Activated naive CD8-positive, alpha-beta T cell treated with anti-CD3 and anti-CD28 coated beads, Interleukin-2, amount 50 U/mL, for 16 hours (primary cell): Measurements from ENCODE around the gene ANKRD13B.
"Not testable (repeated sequence)": the region's sequence is repeated elsewhere in the genome, so short reads cannot be mapped to it uniquely, and the experiment has no call there.

ENCODE experiments used
- DNase-seq: peaks from one replicate; pipeline ENCODE4 v3.0.0-alpha.2; 2020; ENCODE audit warnings: low read depth, low spot score

ANKRD13B gene

DNA sequence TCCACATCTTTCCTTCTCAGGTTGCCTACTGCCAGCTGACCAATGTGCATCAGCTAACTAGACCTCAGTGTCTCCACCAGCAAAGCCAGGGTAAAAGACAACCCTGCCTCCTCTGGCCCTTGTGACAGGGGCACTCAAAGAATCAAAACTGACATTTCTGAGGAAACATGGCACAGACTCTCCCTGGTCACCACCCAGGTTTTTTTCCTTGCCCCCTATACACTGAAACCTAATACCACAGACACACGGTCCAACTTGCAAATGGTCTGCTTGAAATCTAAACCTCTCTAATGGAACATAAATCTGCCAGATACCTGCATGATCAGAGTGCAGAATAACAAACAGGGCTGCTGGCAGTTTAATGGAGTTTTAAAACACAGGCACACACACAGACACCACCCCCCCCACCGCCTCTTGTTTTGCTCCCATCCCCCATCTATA is 49.3 kb downstream of the ANKRD13B start:
- DNase-seq, result no peak

DNA sequence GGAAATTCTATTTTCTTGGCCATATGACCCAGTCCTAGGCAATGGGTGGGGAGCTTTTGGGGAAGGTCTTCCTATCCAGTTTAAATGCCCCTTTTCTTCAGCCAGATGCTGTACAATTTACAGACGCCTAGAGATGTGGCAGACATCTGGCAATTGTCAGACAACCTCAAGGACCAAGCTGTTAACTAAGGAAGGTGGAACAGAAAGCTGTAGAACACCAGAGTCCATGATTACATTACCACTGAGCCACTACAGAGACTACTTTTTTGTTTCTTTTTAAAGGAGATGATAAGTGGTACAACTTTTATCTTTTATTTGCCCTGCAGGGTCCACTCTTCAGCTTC is 50.9 kb downstream of the ANKRD13B start:
- no peak for DNase-seq

DNA sequence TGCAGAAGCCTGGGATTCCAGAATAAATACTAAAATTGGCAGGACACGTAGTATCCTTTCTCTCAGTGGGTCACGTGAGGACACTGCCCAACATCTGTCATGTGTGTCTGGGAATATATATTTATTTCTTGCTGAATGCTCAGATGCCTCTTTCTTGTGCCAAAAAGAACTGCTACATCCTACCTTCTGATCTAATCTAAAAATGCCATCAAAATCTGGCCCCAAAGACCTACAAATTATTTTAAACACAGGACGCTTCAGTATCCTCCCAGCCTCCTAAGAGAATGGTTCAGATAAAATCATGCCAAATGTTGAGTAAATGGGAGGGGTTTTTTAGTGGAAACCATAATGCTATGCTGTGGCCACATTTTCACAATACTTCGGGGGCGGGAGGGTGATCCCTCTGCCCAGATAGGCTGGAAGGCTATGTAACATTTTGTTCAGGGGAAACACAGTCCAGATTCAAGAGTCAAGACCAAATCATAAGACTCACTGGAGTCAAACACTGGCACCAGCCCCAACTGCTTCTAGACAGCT is 52.7 kb downstream of the ANKRD13B start:
- no peak for DNase-seq

DNA sequence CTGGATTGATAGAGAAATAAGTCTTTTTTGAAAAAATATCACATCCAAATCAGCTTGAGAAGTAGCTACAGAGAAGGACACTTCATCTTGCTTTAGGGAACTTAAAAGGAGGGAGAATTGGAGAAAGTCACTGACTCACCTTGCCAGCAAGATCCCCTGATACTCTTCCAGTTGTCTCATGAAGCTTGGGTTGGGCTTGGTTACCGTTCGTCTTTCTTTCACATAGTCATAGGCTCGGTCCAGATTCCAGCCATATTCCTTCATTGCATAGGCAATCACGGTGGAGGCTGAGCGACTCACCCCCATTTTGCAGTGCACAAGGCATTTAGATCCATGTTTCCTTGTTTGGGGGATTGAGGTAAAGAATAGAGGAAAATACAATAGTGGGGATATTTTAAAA is 55.1 kb downstream of the ANKRD13B start:
- DNase-seq, result no peak

DNA sequence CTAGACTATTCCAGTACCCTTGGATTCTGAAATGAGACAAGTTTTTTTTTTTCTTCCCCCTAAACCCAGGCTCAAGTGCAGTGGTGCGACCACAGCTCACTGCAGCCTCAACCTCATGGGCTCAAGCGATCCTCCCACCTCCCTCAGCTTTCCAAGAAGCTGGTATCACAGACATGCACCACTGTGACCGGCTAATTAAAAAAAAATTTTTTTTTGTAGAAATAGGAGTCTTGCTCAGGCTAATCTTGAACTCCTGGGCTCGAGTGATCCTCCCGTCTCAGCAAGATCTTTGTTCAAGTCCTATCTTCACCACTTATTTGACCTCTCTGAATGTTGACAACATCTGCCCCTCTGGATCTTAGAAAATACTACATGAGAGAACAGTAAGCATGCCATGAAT is 56.4 kb downstream of the ANKRD13B start:
- DNase-seq, result no peak

DNA sequence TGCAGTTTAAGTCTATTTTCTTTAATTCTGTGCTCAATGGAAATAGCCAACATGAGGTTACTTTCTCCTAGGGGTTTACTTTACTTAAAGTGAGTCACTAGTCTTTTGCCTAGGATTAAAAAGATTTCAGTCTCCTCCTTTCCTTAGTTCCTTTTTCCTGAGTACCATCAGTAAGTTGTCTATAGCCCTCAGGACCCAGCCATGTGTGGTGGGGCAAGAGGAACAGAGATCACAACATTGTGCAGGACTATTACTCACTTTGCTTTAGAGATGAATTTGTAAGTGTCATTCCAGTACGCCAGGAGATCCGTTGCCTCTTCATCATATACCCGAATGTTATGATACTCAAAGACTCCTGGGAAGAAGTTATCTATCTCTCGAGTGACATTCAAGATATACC is 57.5 kb downstream of the ANKRD13B start:
- no peak for DNase-seq

DNA sequence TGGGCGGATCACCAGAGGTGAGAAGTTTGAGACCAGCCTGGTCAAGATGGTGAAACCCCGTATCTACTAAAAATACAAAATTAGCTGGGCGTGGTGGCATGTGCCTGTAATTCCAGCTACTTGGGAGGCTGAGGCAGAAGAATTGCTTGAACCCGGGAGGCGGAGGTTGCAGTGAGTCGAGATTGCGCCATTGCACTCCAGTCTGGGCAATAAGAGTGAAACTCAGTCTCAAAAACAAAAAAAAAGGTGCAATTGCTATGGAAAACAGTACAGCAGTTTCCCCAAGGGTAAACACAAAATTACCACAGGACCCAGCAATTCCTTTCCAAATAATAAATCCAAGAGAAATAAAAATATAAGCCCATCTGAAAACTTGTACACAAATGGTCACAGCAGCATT is 59.0 kb downstream of the ANKRD13B start:
- not testable (repeated sequence) for DNase-seq

DNA sequence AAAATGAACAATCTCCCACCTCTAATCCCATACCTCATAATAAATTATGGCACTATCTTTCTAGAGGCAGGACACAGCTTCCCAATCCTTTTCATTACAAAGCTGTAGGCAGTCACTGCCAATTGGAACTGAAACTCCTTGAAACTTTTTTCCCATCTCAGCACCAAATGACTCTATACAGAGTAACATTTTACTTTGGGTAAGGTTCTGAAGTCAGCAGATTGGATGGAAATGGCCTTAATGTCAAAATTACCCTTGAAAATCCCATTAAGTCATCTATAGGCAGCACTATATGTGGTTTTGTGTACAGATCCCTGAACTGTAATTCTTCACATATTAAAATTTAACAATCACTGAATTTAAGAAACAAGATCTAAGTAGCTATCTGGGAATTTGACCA is 60.0 kb downstream of the ANKRD13B start:
- no peak for DNase-seq

DNA sequence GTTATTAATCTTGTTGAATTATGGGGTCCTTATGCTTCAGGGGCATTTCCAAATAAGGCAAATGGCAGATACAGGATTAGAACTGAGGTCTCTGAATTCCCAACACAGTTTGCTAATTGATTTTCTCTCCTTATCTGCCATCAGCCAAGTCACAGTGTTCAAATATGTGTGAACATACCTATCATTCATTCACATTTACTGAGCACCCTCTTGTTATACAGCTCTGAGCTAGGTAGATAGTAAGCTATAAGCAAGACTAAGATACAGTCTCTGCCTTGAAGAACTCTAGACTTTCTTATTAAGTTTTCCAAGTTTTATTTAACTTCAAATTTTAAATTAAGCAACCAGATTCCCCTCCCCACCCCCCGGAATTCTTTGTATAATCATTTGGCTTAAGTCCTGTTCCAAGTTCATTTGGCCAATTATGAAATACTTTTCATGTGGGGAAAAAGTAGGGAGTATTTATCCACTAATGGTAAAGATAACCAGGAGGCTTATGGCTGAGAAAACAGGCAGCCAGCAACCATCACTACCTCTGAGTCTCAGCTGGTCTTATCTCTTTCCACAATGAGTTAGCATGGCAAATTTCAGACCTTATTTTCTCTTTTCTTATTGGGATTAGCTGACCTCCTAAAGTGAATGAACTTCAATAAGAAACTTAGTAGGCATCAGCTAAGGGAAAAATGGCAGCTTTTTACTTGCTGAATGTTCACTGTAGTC is 61.2 kb downstream of the ANKRD13B start:
- DNase-seq, result no peak

DNA sequence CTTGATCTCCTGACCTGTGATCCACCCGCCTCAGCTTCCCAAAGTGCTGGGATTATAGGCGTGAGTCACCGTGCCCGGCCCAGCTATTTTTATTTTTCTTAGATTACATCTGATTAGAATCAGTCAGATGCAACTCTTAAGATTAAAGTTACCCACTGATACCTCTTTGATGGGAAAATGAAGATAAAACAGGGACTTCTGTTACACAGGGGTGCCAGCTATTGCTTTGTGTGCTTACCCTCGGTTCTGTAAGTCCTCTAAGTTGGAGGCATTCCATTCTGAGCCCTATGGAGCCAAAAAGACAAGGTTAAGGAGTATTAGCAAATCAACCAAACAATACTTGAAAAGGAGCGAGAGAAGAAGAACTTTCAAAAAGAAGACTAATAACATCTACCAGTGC is 62.4 kb downstream of the ANKRD13B start:
- DNase-seq, result no peak

DNA sequence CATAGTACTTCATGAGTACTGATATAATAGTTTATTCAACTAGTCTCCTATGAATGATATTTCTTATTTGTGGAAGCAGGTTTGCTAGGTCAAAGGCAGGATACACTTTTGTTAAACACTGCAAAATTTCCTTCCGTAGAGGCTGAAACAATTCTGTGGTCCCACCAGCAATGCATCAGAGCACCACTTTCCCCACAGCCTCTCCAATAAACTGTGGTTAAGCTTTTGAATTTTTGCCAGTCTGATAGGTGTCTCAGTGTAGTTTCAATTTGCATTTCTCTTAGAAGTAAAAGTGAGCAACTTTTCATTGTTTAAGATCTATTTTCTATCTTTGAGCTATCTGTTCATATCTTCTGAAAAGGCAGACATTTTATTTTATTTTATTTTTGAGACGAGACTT is 66.2 kb downstream of the ANKRD13B start:
- no peak for DNase-seq

DNA sequence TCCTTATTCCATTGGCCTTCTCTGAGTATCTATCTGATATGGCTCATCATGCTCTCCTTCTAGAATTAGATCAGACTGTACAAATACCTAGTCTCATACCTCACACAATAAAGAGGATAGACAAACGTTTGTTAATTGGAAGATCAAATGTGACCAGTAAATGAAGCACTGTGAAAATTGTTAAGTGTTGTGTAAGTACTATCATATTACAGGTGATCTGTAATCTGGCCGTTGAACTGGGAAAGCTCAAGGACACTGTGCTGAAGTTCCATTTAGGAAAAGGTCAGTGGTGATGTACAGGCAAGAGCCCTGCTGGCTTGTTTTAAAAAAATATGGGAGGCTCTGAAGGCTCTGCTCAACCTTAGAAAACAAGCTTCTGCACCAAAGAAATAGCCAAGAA is 68.3 kb downstream of the ANKRD13B start:
- DNase-seq, result no peak

DNA sequence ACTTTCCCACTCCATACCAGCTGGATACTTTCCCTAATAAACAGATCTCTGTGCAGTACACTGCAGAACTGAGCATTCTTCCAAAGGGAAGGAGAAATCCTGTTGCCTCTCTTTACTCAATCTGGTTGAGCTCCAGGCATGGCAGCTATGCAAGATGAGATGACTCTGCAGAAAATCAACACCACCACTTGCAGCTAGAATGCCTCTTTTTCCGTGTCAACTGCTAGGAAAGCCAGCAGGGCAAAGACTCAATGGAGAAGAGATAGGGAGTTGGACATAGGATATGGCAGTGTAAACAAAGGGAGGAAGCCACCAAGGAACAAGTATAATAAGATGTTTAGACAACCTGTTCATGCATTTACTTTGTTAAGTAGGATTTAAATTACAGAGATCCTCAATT is 70.2 kb downstream of the ANKRD13B start:
- no peak for DNase-seq
